ENCODE results near the gene RGS7.

RGS7 gene

DNA sequence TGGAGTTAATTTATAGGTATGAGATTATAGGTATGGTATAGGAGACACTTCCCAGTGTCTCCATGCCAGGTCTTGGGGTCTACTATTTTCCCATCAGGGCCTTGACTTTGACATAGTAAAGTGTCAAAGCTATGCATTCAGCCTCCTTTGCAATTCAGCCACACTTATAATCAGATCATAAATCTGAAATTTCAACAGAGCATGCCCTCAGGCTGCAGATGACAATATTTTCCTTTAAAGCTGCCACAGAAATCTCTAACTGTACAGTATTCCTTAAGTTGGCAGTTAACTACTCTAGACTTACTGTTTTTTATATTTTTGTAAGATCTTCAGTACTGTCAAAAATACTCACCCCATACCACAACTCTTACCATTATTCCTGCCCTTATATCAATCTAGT lies 30.2 kb upstream of the RGS7 start:
- TF ChIP-seq, protein P1, sequence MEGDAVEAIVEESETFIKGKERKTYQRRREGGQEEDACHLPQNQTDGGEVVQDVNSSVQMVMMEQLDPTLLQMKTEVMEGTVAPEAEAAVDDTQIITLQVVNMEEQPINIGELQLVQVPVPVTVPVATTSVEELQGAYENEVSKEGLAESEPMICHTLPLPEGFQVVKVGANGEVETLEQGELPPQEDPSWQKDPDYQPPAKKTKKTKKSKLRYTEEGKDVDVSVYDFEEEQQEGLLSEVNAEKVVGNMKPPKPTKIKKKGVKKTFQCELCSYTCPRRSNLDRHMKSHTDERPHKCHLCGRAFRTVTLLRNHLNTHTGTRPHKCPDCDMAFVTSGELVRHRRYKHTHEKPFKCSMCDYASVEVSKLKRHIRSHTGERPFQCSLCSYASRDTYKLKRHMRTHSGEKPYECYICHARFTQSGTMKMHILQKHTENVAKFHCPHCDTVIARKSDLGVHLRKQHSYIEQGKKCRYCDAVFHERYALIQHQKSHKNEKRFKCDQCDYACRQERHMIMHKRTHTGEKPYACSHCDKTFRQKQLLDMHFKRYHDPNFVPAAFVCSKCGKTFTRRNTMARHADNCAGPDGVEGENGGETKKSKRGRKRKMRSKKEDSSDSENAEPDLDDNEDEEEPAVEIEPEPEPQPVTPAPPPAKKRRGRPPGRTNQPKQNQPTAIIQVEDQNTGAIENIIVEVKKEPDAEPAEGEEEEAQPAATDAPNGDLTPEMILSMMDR (IDR thresholded peaks at IDR 0.05) = no peak

DNA sequence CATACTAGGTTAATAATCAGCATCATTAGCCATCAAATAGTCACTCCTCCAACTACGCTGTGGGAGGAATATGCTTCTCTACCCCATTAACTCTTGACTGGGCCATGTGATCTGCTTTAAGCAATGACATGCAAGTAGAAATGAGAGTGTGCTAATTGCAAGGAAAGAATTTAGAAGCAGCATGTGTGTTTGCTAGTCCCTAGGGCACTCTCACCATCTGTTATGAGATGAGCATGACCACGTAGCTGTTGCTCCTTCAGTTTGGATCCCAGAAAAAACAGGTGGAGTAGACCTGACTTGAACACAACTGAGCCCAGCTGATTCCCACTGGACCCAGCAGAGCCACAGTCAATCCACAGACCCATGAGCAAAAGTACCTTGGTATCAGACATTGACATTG lies 19.7 kb upstream of the RGS7 start:
- TF ChIP-seq, protein P1 (IDR thresholded peaks at IDR 0.05) = no peak

DNA sequence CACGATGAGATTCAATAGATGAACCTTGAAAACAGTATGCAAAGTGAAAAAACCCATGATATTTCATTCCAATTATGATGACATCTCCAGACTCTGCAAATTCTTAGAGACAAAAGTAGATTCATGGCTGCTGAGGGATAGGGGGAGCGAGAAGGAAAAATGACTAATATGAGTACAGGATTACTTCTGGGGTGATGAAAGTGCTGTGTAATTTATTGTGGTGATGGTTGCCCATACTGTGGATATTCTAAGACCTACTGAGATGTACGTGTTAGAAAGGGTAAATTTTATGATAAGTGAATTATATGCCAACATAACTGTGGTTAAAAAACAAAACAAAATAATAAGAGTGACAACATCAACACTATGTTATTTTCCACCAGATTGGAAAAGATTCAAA lies 18.9 kb upstream of the RGS7 start:
- TF ChIP-seq, protein P1 (IDR thresholded peaks at IDR 0.05) = no peak

DNA sequence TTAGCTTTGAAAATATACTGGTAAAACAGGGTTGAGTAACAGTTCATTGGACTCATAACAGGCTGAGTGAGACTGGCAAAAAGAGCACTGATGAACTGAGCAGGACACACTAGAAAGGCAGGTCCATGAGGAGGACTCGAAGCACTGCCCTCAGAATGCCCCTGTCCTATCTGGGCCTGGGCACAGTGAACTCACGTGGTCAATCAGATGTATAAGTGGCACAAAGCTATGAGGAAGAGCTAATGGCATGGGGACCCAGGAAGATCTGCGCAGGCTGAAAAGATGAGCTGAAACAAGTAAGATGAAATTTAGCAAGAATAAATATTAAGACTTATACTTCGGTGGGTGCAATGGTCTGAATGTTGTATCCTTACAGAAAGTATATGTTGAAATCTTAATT lies 9.2 kb upstream of the RGS7 start:
- TF ChIP-seq, protein P1 (IDR thresholded peaks at IDR 0.05) = no peak

DNA sequence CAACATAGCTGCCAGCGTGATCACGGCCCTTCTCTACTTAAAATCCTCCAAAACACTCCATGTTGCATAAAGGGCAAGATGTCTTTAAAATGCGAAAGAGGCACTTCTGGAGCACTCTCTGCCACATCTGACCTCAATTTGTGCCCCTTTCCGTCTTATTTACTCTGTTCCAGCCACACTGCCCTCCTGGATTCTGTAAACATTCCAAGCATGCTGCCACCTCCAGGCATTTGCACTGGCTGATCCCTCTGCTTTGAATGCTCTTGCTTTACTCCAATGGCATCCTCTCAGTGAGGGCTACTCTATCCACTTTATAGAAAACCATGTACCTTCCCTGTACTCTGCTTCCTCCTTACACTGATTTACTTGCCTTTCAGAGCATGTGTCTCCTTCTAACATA lies 5.3 kb upstream of the RGS7 start:
- TF ChIP-seq, protein P1 (IDR thresholded peaks at IDR 0.05) = no peak

DNA sequence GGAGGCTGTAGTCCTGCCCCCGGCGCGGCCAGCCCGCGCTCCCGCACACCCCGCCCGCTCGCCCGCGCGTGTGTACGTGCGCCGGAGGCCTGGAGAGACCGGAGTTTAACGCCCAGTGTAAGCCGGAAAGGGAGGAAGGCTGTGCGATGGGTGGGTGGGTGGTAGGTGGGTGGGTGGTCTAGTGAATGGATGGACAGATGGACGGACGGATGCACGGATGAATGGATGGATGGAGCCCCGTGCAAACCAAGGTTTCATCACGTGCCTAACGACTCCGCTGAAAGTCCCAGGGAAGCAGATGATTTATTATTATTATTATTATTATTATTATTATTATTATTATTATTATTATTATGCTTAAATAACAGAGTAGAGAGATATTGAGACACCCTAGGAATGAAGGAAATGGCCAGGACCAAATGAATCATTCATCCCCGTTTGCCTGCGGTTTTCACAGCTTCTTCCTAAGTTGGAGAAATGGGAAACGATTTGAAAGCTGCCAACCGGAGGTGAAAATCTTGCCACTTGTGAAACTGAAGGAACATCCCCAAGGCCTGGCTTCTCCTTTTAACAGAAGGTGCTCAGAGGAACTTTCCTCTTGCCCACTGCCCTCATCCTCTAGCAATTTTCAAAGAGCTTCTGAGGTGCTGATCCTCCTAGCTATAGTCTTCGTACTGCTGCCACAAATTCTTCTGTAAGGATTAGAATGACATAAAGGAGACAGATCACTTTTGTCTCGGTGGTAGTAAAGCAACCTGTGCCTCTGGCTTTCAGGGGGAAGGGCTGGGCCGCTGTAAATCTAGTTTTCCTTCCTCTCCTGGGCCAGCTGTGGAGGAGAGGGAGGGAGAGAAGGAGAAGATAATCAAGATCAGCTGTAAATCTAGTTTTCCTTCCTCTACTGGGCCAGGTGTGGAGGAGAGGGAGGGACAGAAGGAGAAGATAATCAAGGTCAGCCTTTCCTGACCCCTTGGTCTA lies 648 bp upstream of the RGS7 start:
- TF ChIP-seq, protein P1 (IDR thresholded peaks at IDR 0.05) = no peak

DNA sequence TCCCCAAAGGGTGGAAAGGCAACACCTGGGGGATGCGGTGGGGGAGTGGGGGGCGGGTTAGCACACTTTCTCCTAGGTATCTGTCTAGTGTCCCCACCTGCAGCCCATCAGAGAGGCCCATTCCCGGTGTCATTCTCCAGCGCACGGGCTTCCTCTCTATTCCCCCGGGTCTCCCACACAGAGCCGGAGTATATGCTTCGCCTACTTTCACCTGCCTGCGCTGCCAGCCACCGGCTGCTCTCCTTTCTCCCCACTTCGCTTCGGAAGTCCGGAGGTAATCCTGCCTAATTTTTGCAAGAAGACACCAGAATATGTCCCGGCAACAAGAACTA lies 852 bp downstream of the RGS7 start:
- TF ChIP-seq, protein P1 (IDR thresholded peaks at IDR 0.05) = no peak
